Activated CD8-positive, alpha-beta T cell treated with anti-CD3 and anti-CD28 coated beads for 36 hours (primary cell): ENCODE results near the gene CLDN2. TPM values are rescaled to one million over a fixed set of nuclear protein-coding genes. Genes with fewer than 3 reads are reported as not detected.
A peak's percentile ranks its signal among the peaks of the same experiment; 100 is the strongest.

ENCODE experiments used
- ATAC-seq: fragments of 200-7000 bp; cut with Tn5 transposase; one replicate; pipeline ENCODE4 v1.10.0; 2021; ENCODE audit warnings: mild to moderate bottlenecking, moderate library complexity
- CTCF ChIA-PET: fragments of 350-600 bp; sonication (Branson Sonifier 250); formaldehyde crosslinking; loops from one replicate; lab custom pipeline; 2021; ENCODE audit warnings: antibody characterized with exemption; lab: Charles Lee
- POLR2A ChIA-PET: fragments of 350-600 bp; sonication (Branson Sonifier 250); formaldehyde crosslinking; loops from one replicate; lab custom pipeline; 2021; ENCODE audit warnings: antibody characterized with exemption; lab: Charles Lee
- DNase-seq: peaks from one replicate; pipeline ENCODE4 v3.0.0-alpha.2; 2020
- H3K27ac Mint-ChIP-seq: one replicate; pipeline ENCODE4 v1.8.0; 2021; ENCODE audit warnings: mild to moderate bottlenecking, mixed read lengths
- H3K27me3 Mint-ChIP-seq: one replicate; pipeline ENCODE4 v1.8.0; 2021; ENCODE audit warnings: mixed read lengths
- H3K36me3 Mint-ChIP-seq: one replicate; pipeline ENCODE4 v1.8.0; 2021; ENCODE audit warnings: low read depth, mixed read lengths
- H3K4me1 Mint-ChIP-seq: one replicate; pipeline ENCODE4 v1.8.0; 2021; ENCODE audit warnings: low read depth, mixed read lengths
- H3K4me3 Mint-ChIP-seq: one replicate; pipeline ENCODE4 v1.8.0; 2021; ENCODE audit warnings: mild to moderate bottlenecking, moderate library complexity, mixed read lengths
- H3K9me3 Mint-ChIP-seq: one replicate; pipeline ENCODE4 v1.8.0; 2021; ENCODE audit warnings: mixed read lengths
- CTCF ChIP-seq: fragments of 200-600 bp; IDR thresholded peaks from one replicate; pipeline ENCODE4 v1.8.0; 2022; ENCODE audit warnings: antibody characterized with exemption, mild to moderate bottlenecking
- intact Hi-C: fragments of 100-400 bp; cut with micrococcal nuclease; formaldehyde crosslinking; loops from one replicate; pipeline ENCODE4 v1.10.0; 2022
- total RNA-seq, 2 experiments: library from RNA; stranded (reverse); gene quantifications; one replicate each; pipeline ENCODE4 v1.2.3, GENCODE V29; 2021

The CLDN2 gene
- total RNA-seq, 2 experiments from 2014 or later: not detected

GRCh38 chrX:106906361-106906760 is 13.8 kb upstream of the CLDN2 start:
- intact Hi-C loops: no loop called here

GRCh38 chrX:106912864-106913263 is 7.3 kb upstream of the CLDN2 start:
- CTCF ChIA-PET: no interaction called here
- intact Hi-C loops: no loop called here
- no peaks in the 10 kb centered on the region for H3K9me3 Mint-ChIP-seq

More at GRCh38 chrX:106906361-106906760, 13.8 kb upstream of the CLDN2 start:
- H3K27ac Mint-ChIP-seq: no peak overlapping the region
- H3K27me3 Mint-ChIP-seq: no peaks in the 10 kb centered on the region
- ChIA-PET CTCF (interaction anchor here (4.3 kb wide), 1 partner anchor 12 kb away, joined by 22 read pairs; no protein-coding TSS in a partner anchor), POLR2A (no interaction called here)
- TF ChIP-seq CTCF: no peak
- no peak for ATAC-seq
- no peaks in the 10 kb centered on the region for H3K36me3 Mint-ChIP-seq
- no peak overlapping the region for H3K4me3 Mint-ChIP-seq
- DNase-seq: no peak
- H3K4me1 Mint-ChIP-seq: no peaks in the 10 kb centered on the region
- no peaks in the 10 kb centered on the region for H3K9me3 Mint-ChIP-seq

GRCh38 chrX:106917830-106918500 is 2.2 kb upstream of the CLDN2 start:
- Mint-ChIP-seq H3K27ac (no peak overlapping the region), H3K36me3 (no peaks in the 10 kb centered on the region), H3K27me3 (peaks cover 4% of the 10 kb centered on the region), H3K9me3 (no peaks in the 10 kb centered on the region), H3K4me1 (peaks cover 15% of the 10 kb centered on the region), H3K4me3 (no peak overlapping the region)
- TF ChIP-seq CTCF: no peak
- DNase-seq (peak; percentile 7), ATAC-seq (no peak)
- ChIA-PET POLR2A (no interaction called here), CTCF (interaction anchor here (1.5 kb wide), 1 partner anchor 24 kb away, joined by 4 read pairs; no protein-coding TSS in a partner anchor)
- intact Hi-C loops: no loop called here

More at GRCh38 chrX:106912864-106913263, 7.3 kb upstream of the CLDN2 start:
- POLR2A ChIA-PET: no interaction called here
- Mint-ChIP-seq H3K27me3 (peaks cover 4% of the 10 kb centered on the region), H3K4me1 (peaks cover 9% of the 10 kb centered on the region), H3K36me3 (no peaks in the 10 kb centered on the region), H3K4me3 (no peak overlapping the region), H3K27ac (no peak overlapping the region)
- TF ChIP-seq CTCF: no peak
- ATAC-seq (no peak), DNase-seq (no peak)

- ChIA-PET CTCF (interaction anchor here (1.5 kb wide), 1 partner anchor 23 kb away, joined by 7 read pairs; no protein-coding TSS in a partner anchor), POLR2A (no interaction called here)
- intact Hi-C loops: no loop called here
- no peak for TF ChIP-seq CTCF
- Mint-ChIP-seq H3K36me3 (no peaks in the 10 kb centered on the region), H3K4me3 (no peak overlapping the region), H3K27me3 (no peaks in the 10 kb centered on the region), H3K4me1 (peaks cover 15% of the 10 kb centered on the region), H3K27ac (no peak overlapping the region), H3K9me3 (no peaks in the 10 kb centered on the region)
- DNase-seq: no peak
- no peak for ATAC-seq
These were observed 1.4 kb downstream of the CLDN2 start for GRCh38 chrX:106921637-106922036.

GRCh38 chrX:106927023-106927422 is 6.8 kb downstream of the CLDN2 start:
- Mint-ChIP-seq H3K4me3 (no peak overlapping the region), H3K27me3 (no peaks in the 10 kb centered on the region), H3K27ac (no peak overlapping the region), H3K9me3 (no peaks in the 10 kb centered on the region), H3K4me1 (no peaks in the 10 kb centered on the region), H3K36me3 (no peaks in the 10 kb centered on the region)
- TF ChIP-seq CTCF: no peak
- CTCF ChIA-PET: no interaction called here
- no peak for ATAC-seq
- POLR2A ChIA-PET: no interaction called here
- intact Hi-C loops: no loop called here
- no peak for DNase-seq
